Measurements from ENCODE around the gene SLC6A6.
"Not testable (repeated sequence)": the region's sequence is repeated elsewhere in the genome, so short reads cannot be mapped to it uniquely, and the experiment has no call there.

SLC6A6 gene

GRCh38 chr3:14513566-14514322 lies 111.3 kb downstream of the SLC6A6 start:
- Histone ChIP-seq H3K4me1 (ENCODE audit: control insufficient read depth in 1 of 2, insufficient read depth in 1 of 2, low read depth in 1 of 2, low read length in 1 of 2) (peaks cover 0 to 4% of the 10 kb centered on the region in 2 experiments), H3K9me3 (no peaks in the 10 kb centered on the region), H3K27me3 (peaks cover 4% of the 10 kb centered on the region), H3K4me3 (ENCODE audit: low read depth in 1 of 2, low read length in 1 of 2) (no peak overlapping the region), H3K36me3 (no peaks in the 10 kb centered on the region), H3K27ac (no peak overlapping the region)
- TF ChIP-seq, protein P1, sequence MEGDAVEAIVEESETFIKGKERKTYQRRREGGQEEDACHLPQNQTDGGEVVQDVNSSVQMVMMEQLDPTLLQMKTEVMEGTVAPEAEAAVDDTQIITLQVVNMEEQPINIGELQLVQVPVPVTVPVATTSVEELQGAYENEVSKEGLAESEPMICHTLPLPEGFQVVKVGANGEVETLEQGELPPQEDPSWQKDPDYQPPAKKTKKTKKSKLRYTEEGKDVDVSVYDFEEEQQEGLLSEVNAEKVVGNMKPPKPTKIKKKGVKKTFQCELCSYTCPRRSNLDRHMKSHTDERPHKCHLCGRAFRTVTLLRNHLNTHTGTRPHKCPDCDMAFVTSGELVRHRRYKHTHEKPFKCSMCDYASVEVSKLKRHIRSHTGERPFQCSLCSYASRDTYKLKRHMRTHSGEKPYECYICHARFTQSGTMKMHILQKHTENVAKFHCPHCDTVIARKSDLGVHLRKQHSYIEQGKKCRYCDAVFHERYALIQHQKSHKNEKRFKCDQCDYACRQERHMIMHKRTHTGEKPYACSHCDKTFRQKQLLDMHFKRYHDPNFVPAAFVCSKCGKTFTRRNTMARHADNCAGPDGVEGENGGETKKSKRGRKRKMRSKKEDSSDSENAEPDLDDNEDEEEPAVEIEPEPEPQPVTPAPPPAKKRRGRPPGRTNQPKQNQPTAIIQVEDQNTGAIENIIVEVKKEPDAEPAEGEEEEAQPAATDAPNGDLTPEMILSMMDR (IDR thresholded peaks at IDR 0.05), result no peak

GRCh38 chr3:14514323-14514720 lies 111.9 kb downstream of the SLC6A6 start:
- TF ChIP-seq, protein P1 (IDR thresholded peaks at IDR 0.05), result no peak
- no peak overlapping the region for H3K4me3 ChIP-seq (ENCODE audit: low read depth in 1 of 2, low read length in 1 of 2)
- H3K27ac ChIP-seq, result no peak overlapping the region
- H3K4me1 ChIP-seq (ENCODE audit: control insufficient read depth in 1 of 2, insufficient read depth in 1 of 2, low read depth in 1 of 2, low read length in 1 of 2), result no peaks in the 10 kb centered on the region
- no peaks in the 10 kb centered on the region for H3K9me3 ChIP-seq
- peaks cover under 1% of the 10 kb centered on the region for H3K27me3 ChIP-seq
- H3K36me3 ChIP-seq, result no peaks in the 10 kb centered on the region

- not testable (repeated sequence) for H3K4me1 ChIP-seq (ENCODE audit: control insufficient read depth in 1 of 2, insufficient read depth in 1 of 2, low read depth in 1 of 2, low read length in 1 of 2); H3K36me3 ChIP-seq; H3K27me3 ChIP-seq; H3K9me3 ChIP-seq; H3K27ac ChIP-seq; H3K4me3 ChIP-seq (ENCODE audit: low read depth in 1 of 2, low read length in 1 of 2)
Measured at GRCh38 chr3:14515526-14515925, 113.1 kb downstream of the SLC6A6 start.

GRCh38 chr3:14516738-14517345 lies 114.4 kb downstream of the SLC6A6 start:
- H3K27ac ChIP-seq, result no peak overlapping the region
- H3K27me3 ChIP-seq, result no peaks in the 10 kb centered on the region
- H3K4me1 ChIP-seq (ENCODE audit: control insufficient read depth in 1 of 2, insufficient read depth in 1 of 2, low read depth in 1 of 2, low read length in 1 of 2), result no peaks in the 10 kb centered on the region
- H3K36me3 ChIP-seq, result no peaks in the 10 kb centered on the region
- H3K9me3 ChIP-seq, result no peaks in the 10 kb centered on the region
- H3K4me3 ChIP-seq (ENCODE audit: low read depth in 1 of 2, low read length in 1 of 2), result no peak overlapping the region
- TF ChIP-seq, protein P1 (IDR thresholded peaks at IDR 0.05), result no peak

DNA sequence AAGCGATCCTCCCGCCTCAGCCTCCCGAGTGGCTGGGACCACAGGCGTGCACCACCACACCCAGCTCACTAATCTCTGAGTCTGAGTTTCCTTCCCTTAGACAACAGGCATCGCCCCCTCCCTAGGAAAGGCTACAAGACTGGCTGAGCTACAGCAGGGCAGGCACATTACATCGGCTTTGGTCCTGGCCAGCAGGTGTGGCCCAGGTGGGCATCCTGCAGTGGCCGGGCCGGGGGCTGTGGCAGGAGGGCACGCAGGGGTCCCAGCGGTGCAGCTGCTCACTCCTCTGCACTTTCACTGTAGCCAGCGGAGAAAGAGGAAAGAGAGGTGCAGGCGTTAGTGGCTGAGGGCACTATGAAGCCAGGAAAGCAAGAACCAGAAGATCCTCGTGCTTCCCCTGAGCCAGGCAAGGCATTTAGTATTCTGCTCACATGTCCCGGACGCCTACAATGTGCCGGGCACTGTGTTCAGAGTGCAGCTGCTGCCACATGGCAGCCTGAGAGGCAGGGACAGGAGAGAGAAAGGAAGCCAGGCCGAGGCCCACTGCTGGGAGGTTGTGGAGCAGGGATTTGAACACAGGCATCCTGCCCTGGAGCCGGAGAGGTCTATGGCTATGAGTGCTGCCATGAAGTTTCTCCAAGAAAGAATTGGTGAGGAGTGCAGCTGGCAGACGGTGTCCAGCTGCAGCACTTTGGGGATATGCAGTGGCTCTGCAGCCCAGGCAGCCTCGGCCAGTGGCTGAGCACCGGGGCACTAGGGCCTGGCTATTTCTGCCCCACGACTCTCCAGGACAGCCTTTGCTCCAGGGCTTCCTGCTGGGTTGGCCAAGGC lies 115.4 kb downstream of the SLC6A6 start:
- TF ChIP-seq, protein P1 (IDR thresholded peaks at IDR 0.05), result no peak
- Histone ChIP-seq H3K27me3 (no peaks in the 10 kb centered on the region), H3K4me3 (ENCODE audit: low read depth in 1 of 2, low read length in 1 of 2) (no peak overlapping the region), H3K4me1 (ENCODE audit: control insufficient read depth in 1 of 2, insufficient read depth in 1 of 2, low read depth in 1 of 2, low read length in 1 of 2) (no peaks in the 10 kb centered on the region), H3K27ac (no peak overlapping the region), H3K9me3 (no peaks in the 10 kb centered on the region), H3K36me3 (no peaks in the 10 kb centered on the region)

DNA sequence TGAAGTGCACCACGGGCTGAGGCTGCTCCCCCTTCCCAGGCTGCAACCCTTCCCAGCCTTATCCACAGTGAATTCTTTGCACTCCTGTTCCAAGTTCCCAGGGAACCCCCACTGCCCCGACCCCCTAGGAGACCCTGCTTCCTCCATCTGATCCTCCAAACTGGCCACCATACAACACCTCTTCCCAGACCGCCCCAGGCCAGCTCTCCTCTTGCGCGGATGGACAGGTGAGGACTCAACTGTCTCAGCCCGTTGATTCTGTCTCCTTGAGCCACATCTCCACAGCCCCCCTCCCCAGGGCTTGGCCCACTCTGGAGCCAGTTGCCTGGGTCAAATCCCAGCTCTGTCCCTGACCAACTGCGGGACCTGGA lies 116.0 kb downstream of the SLC6A6 start:
- Histone ChIP-seq H3K36me3 (no peaks in the 10 kb centered on the region), H3K27ac (no peak overlapping the region), H3K27me3 (no peaks in the 10 kb centered on the region), H3K4me1 (ENCODE audit: control insufficient read depth in 1 of 2, insufficient read depth in 1 of 2, low read depth in 1 of 2, low read length in 1 of 2) (no peaks in the 10 kb centered on the region), H3K4me3 (ENCODE audit: low read depth in 1 of 2, low read length in 1 of 2) (no peak overlapping the region), H3K9me3 (no peaks in the 10 kb centered on the region)
- TF ChIP-seq, protein P1 (IDR thresholded peaks at IDR 0.05), result no peak

Measured in neutrophil (primary cell).